Stimulated activated naive CD8-positive, alpha-beta T cell treated with anti-CD3 and anti-CD28 coated beads, Interleukin-15, Interleukin-2, amounts not matched to agents 100 ng/mL and 50 ng/mL, for 24 hours (primary cell): ENCODE measurements around the gene UTF1.

Source experiments
- H3K27ac Mint-ChIP-seq: one replicate; pipeline ENCODE4 v1.8.0; 2021; ENCODE audit warnings: mild to moderate bottlenecking, mixed read lengths
- H3K27me3 Mint-ChIP-seq: one replicate; pipeline ENCODE4 v1.8.0; 2021; ENCODE audit warnings: mixed read lengths
- H3K36me3 Mint-ChIP-seq: one replicate; pipeline ENCODE4 v1.8.0; 2021; ENCODE audit warnings: low read depth, mixed read lengths
- H3K4me1 Mint-ChIP-seq: one replicate; pipeline ENCODE4 v1.8.0; 2021; ENCODE audit warnings: low read depth, mixed read lengths
- H3K4me3 Mint-ChIP-seq: one replicate; pipeline ENCODE4 v1.8.0; 2021; ENCODE audit warnings: mild to moderate bottlenecking, mixed read lengths
- H3K9me3 Mint-ChIP-seq: one replicate; pipeline ENCODE4 v1.8.0; 2021; ENCODE audit warnings: mixed read lengths

The UTF1 gene

GRCh38 chr10:133275684-133276092, 45.7 kb downstream of the UTF1 start:
- H3K27me3 Mint-ChIP-seq = no peaks in the 10 kb centered on the region
- peak overlapping the region; percentile 81 for H3K27ac Mint-ChIP-seq
- no peaks in the 10 kb centered on the region for H3K9me3 Mint-ChIP-seq
- peak overlapping the region; percentile 87 for H3K4me3 Mint-ChIP-seq
- H3K4me1 Mint-ChIP-seq = peaks cover 34% of the 10 kb centered on the region
- no peaks in the 10 kb centered on the region for H3K36me3 Mint-ChIP-seq

- peak overlapping the region; percentile 81 for H3K27ac Mint-ChIP-seq
- no peaks in the 10 kb centered on the region for H3K9me3 Mint-ChIP-seq
- H3K27me3 Mint-ChIP-seq = no peaks in the 10 kb centered on the region
- H3K4me1 Mint-ChIP-seq = peaks cover 34% of the 10 kb centered on the region
- H3K4me3 Mint-ChIP-seq = peak overlapping the region; percentile 87
- no peaks in the 10 kb centered on the region for H3K36me3 Mint-ChIP-seq
These were observed 46.0 kb downstream of the UTF1 start for GRCh38 chr10:133276100-133276434.

- H3K27ac Mint-ChIP-seq = peak within 1 kb of the TSS; percentile 81
- peaks cover 34% of the 10 kb centered on the region for H3K4me1 Mint-ChIP-seq
- no peaks in the 10 kb centered on the region for H3K27me3 Mint-ChIP-seq
- peak within 1 kb of the TSS; percentile 87 for H3K4me3 Mint-ChIP-seq
- no peaks in the 10 kb centered on the region for H3K36me3 Mint-ChIP-seq
- no peaks in the 10 kb centered on the region for H3K9me3 Mint-ChIP-seq
These were observed 46.6 kb downstream of the UTF1 start, which contains the start of gene ADAM8 for GRCh38 chr10:133276435-133277201. Gene ADAM8, minus strand, starts transcription at chr10:133276868. Its CDS starts 51 bp downstream, at chr10:133276817.

GRCh38 chr10:133277277-133277992, 47.4 kb downstream of the UTF1 start:
- Mint-ChIP-seq H3K27ac (no peak overlapping the region), H3K4me1 (peaks cover 34% of the 10 kb centered on the region), H3K36me3 (peaks cover 8% of the 10 kb centered on the region)

GRCh38 chr10:133277993-133278576, 48.1 kb downstream of the UTF1 start:
- peaks cover 34% of the 10 kb centered on the region for H3K4me1 Mint-ChIP-seq
- H3K4me3 Mint-ChIP-seq = peak overlapping the region; percentile 66
- peak overlapping the region; percentile 52 for H3K27ac Mint-ChIP-seq
- peaks cover 10% of the 10 kb centered on the region for H3K36me3 Mint-ChIP-seq
- no peaks in the 10 kb centered on the region for H3K27me3 Mint-ChIP-seq
- H3K9me3 Mint-ChIP-seq = no peaks in the 10 kb centered on the region

More at GRCh38 chr10:133277277-133277992, 47.4 kb downstream of the UTF1 start:
- Mint-ChIP-seq H3K4me3 (no peak overlapping the region), H3K27me3 (no peaks in the 10 kb centered on the region), H3K9me3 (no peaks in the 10 kb centered on the region)

GRCh38 chr10:133278577-133279265, 48.7 kb downstream of the UTF1 start:
- Mint-ChIP-seq H3K4me1 (peaks cover 34% of the 10 kb centered on the region), H3K27me3 (no peaks in the 10 kb centered on the region), H3K4me3 (peak overlapping the region; percentile 66), H3K27ac (peak overlapping the region; percentile 38), H3K36me3 (peaks cover 13% of the 10 kb centered on the region), H3K9me3 (no peaks in the 10 kb centered on the region)

GRCh38 chr10:133279326-133280226, 49.6 kb downstream of the UTF1 start:
- peaks cover 20% of the 10 kb centered on the region for H3K36me3 Mint-ChIP-seq
- H3K9me3 Mint-ChIP-seq = no peaks in the 10 kb centered on the region
- no peaks in the 10 kb centered on the region for H3K27me3 Mint-ChIP-seq
- H3K27ac Mint-ChIP-seq = no peak overlapping the region
- peaks cover 34% of the 10 kb centered on the region for H3K4me1 Mint-ChIP-seq
- H3K4me3 Mint-ChIP-seq = no peak overlapping the region

GRCh38 chr10:133280391-133281059, 50.5 kb downstream of the UTF1 start:
- H3K36me3 Mint-ChIP-seq = peaks cover 27% of the 10 kb centered on the region
- H3K9me3 Mint-ChIP-seq = no peaks in the 10 kb centered on the region
- H3K27me3 Mint-ChIP-seq = no peaks in the 10 kb centered on the region
- H3K27ac Mint-ChIP-seq = no peak overlapping the region
- no peak overlapping the region for H3K4me3 Mint-ChIP-seq
- peaks cover 33% of the 10 kb centered on the region for H3K4me1 Mint-ChIP-seq

- Mint-ChIP-seq H3K4me1 (peaks cover 29% of the 10 kb centered on the region), H3K36me3 (peaks cover 33% of the 10 kb centered on the region), H3K27ac (no peak overlapping the region), H3K27me3 (no peaks in the 10 kb centered on the region), H3K4me3 (no peak overlapping the region), H3K9me3 (no peaks in the 10 kb centered on the region)
These were observed 51.1 kb downstream of the UTF1 start for GRCh38 chr10:133281084-133281483.
